ENCODE results near the gene UNG. TPM values are rescaled to one million over a fixed set of nuclear protein-coding genes. Genes with fewer than 3 reads are reported as not detected.

The UNG gene
- total RNA-seq, 1 experiment from 2014 or later: 74.4 TPM

DNA sequence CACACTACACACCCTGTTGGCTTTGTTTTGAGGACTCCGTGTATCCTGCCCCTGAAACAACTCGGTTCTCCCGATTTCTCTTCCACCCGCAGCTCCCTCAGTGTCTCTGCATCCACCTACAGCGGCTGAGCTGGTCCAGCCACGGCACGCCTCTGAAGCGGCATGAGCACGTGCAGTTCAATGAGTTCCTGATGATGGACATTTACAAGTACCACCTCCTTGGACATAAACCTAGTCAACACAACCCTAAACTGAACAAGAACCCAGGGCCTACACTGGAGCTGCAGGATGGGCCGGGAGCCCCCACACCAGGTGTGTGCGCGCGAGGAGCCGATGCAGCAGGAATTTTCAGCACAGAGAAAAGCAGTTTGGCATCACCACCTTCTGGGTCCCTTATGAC is 14.6 kb upstream of the UNG start:
- CTCF ChIA-PET: no interaction called here
- Histone ChIP-seq H3K27ac (ENCODE audit: low read length) (no peak overlapping the region), H3K4me3 (ENCODE audit: low read depth in 2 of 2, low read length in 2 of 2) (no peak overlapping the region), H3K36me3 (ENCODE audit: control insufficient read depth, insufficient read depth, low read length) (peaks cover 5% of the 10 kb centered on the region), H3K27me3 (ENCODE audit: control insufficient read depth, insufficient read depth, low read length) (no peaks in the 10 kb centered on the region), H3K4me1 (ENCODE audit: control insufficient read depth, insufficient read depth, low read length) (no peaks in the 10 kb centered on the region), H3K9me3 (ENCODE audit: control insufficient read depth, insufficient read depth, low read depth, low read length) (no peaks in the 10 kb centered on the region)
- ATAC-seq: no peak
- POLR2A ChIA-PET: interaction anchor here (0.5 kb wide), 1 partner anchor 233 kb away, joined by 7 read pairs; no protein-coding TSS in a partner anchor
- BruUV-seq (replicated peaks): no TSS peak
- intact Hi-C loops (cut with micrococcal nuclease; ENCODE audit: unreplicated experiment) (loop anchor here (10.0 kb wide), 1 partner anchor 198 kb away; the partner anchor contains the start of gene DAO), in situ Hi-C loops (cut with HindIII; ENCODE audit: low pct_unique_long_range_greater_than_20kb, low sequenced_read_pairs) (no loop called here)
- DNase-seq (ENCODE audit: low read depth, low spot score): no peak
- TF ChIP-seq SIN3A (IDR thresholded peaks at IDR 0.05; ENCODE audit: borderline replicate concordance, insufficient read depth, low read depth, low read length) (no peak), TCF7L2 (IDR thresholded peaks at IDR 0.05; ENCODE audit: low read depth, low read length) (no peak), REST (IDR thresholded peaks at IDR 0.05; ENCODE audit: insufficient read depth in 1 of 2, low read depth in 2 of 2, low read length in 1 of 2) (no peak), POLR2AphosphoS5 (IDR thresholded peaks at IDR 0.05; ENCODE audit: low read depth, low read length) (no peak)
- TF ChIP-seq, protein P1, sequence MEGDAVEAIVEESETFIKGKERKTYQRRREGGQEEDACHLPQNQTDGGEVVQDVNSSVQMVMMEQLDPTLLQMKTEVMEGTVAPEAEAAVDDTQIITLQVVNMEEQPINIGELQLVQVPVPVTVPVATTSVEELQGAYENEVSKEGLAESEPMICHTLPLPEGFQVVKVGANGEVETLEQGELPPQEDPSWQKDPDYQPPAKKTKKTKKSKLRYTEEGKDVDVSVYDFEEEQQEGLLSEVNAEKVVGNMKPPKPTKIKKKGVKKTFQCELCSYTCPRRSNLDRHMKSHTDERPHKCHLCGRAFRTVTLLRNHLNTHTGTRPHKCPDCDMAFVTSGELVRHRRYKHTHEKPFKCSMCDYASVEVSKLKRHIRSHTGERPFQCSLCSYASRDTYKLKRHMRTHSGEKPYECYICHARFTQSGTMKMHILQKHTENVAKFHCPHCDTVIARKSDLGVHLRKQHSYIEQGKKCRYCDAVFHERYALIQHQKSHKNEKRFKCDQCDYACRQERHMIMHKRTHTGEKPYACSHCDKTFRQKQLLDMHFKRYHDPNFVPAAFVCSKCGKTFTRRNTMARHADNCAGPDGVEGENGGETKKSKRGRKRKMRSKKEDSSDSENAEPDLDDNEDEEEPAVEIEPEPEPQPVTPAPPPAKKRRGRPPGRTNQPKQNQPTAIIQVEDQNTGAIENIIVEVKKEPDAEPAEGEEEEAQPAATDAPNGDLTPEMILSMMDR (IDR thresholded peaks at IDR 0.05): no peak

DNA sequence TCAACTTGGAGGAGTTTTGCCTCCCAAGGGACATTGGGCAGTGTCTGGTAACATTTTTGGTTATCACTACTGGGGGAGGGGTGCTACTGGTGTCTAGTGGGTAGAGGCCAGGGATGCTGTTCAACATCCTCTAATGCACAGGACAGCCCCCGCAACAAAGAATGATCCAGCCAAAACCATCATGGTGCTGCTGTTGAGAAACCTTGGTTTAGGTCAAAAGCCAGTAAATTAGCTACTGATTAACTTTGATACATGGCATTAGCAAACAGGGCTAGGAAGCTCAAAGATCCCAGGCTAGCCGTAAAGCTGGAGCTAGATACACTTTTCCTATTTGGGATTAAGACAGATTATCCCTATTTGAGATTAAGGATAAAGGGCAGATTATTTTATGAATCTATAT is 13.0 kb upstream of the UNG start:
- no peaks in the 10 kb centered on the region for H3K4me1 ChIP-seq (ENCODE audit: control insufficient read depth, insufficient read depth, low read length)
- H3K9me3 ChIP-seq (ENCODE audit: control insufficient read depth, insufficient read depth, low read depth, low read length): no peaks in the 10 kb centered on the region
- TF ChIP-seq, protein P1 (IDR thresholded peaks at IDR 0.05): no peak
- TF ChIP-seq POLR2AphosphoS5 (IDR thresholded peaks at IDR 0.05; ENCODE audit: low read depth, low read length) (no peak), TCF7L2 (IDR thresholded peaks at IDR 0.05; ENCODE audit: low read depth, low read length) (no peak), SIN3A (IDR thresholded peaks at IDR 0.05; ENCODE audit: borderline replicate concordance, insufficient read depth, low read depth, low read length) (no peak), REST (IDR thresholded peaks at IDR 0.05; ENCODE audit: insufficient read depth in 1 of 2, low read depth in 2 of 2, low read length in 1 of 2) (no peak)
- intact Hi-C loops (cut with micrococcal nuclease; ENCODE audit: unreplicated experiment) (loop anchor here (10.0 kb wide), 1 partner anchor 200 kb away; the partner anchor contains the start of gene DAO), in situ Hi-C loops (cut with HindIII; ENCODE audit: low pct_unique_long_range_greater_than_20kb, low sequenced_read_pairs) (no loop called here)
- ChIA-PET CTCF (no interaction called here), POLR2A (no interaction called here)
- no peak overlapping the region for H3K27ac ChIP-seq (ENCODE audit: low read length)
- DNase-seq (ENCODE audit: low read depth, low spot score) (no peak), ATAC-seq (no peak)
- H3K27me3 ChIP-seq (ENCODE audit: control insufficient read depth, insufficient read depth, low read length): no peaks in the 10 kb centered on the region
- H3K36me3 ChIP-seq (ENCODE audit: control insufficient read depth, insufficient read depth, low read length): peaks cover 8% of the 10 kb centered on the region
- no TSS peak for BruUV-seq (replicated peaks)
- H3K4me3 ChIP-seq (ENCODE audit: low read depth in 2 of 2, low read length in 2 of 2): no peak overlapping the region
